SJCRH30 (cell line): ENCODE data around the gene ELMO1. TPM values are rescaled to one million over a fixed set of nuclear protein-coding genes. Genes with fewer than 3 reads are reported as not detected.
A peak's percentile ranks its signal among the peaks of the same experiment; 100 is the strongest.

Experiments used
- DNase-seq, 2 experiments: peaks; one replicate each; pipeline ENCODE4 v3.0.0-alpha.2; 2015 to 2020
- H3K27ac ChIP-seq: fragments of 250-450 bp; sonication (Bioruptor Pico); 2 replicates; pipeline ENCODE4 v1.5.1; 2020; ENCODE audit warnings: mild to moderate bottlenecking, moderate library complexity
- H3K27me3 ChIP-seq: fragments of 250-450 bp; sonication (Bioruptor Pico); 2 replicates; pipeline ENCODE4 v1.5.1; 2020; ENCODE audit warnings: mild to moderate bottlenecking, moderate library complexity
- H3K36me3 ChIP-seq: fragments of 250-450 bp; sonication (Bioruptor Pico); 2 replicates; pipeline ENCODE4 v1.5.1; 2020; ENCODE audit warnings: mild to moderate bottlenecking, moderate library complexity
- H3K4me1 ChIP-seq: fragments of 250-450 bp; sonication (Bioruptor Pico); 2 replicates; pipeline ENCODE4 v1.5.1; 2020; ENCODE audit warnings: mild to moderate bottlenecking, moderate library complexity
- H3K4me3 ChIP-seq: fragments of 250-450 bp; sonication (Bioruptor Pico); 2 replicates; pipeline ENCODE4 v1.5.1; 2020; ENCODE audit warnings: mild to moderate bottlenecking, moderate library complexity
- H3K9me3 ChIP-seq: fragments of 250-450 bp; sonication (Bioruptor Pico); replicated peaks from 2 replicates; pipeline ENCODE4 v1.5.1; 2020; ENCODE audit warnings: mild to moderate bottlenecking, moderate library complexity
- total RNA-seq: library from RNA; depleted of rRNA; stranded (reverse); fragments of >200 nt; shearing (Covaris generic); gene quantifications from 2 replicates; pipeline ENCODE4 v1.2.3, GENCODE V29; 2014

Gene ELMO1
- total RNA-seq, 1 experiment from 2014 or later, result 67.2 TPM

DNA sequence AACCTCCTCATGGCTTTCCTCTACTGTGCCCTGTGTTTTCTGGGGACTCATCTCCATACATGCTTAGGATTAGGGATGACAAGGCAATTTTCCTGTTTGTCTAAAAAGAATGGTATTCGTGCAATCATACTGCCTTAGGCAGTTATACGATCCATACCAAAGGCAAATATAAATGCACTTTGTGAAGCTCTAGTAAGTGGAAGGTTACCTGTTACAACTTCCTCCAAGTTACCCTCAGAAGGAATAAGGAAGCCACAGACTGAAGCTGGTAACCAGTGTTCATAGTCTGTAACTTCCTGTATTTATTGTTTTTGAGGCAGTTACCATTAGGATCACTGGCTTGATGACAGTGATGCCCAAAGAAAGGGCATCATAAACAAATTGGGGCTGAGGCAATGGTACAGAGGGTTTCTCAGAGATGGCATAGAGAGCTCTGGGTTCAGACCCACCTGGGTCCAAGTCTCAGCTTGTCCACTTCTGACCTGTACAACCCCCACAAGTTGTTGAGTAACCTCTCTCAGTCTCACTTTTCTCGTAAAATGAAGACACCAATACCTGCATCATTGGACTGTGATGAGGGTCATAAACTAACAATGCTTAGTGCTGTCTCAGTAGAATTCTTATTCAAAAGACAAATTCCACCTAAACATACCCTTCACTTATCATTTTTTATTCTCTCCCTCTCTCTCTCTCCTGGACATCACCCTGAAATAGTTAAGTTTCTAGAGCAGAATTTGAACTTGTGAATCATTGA is 138.2 kb downstream of the ELMO1 start:
- H3K27me3 ChIP-seq, result no peaks in the 10 kb centered on the region
- peaks cover 36% of the 10 kb centered on the region for H3K4me1 ChIP-seq
- H3K4me3 ChIP-seq, result no peak overlapping the region
- no peak for DNase-seq
- peak overlapping the region; percentile 75 for H3K27ac ChIP-seq
- H3K9me3 ChIP-seq, result no peaks in the 10 kb centered on the region
- peaks cover 28% of the 10 kb centered on the region for H3K36me3 ChIP-seq

DNA sequence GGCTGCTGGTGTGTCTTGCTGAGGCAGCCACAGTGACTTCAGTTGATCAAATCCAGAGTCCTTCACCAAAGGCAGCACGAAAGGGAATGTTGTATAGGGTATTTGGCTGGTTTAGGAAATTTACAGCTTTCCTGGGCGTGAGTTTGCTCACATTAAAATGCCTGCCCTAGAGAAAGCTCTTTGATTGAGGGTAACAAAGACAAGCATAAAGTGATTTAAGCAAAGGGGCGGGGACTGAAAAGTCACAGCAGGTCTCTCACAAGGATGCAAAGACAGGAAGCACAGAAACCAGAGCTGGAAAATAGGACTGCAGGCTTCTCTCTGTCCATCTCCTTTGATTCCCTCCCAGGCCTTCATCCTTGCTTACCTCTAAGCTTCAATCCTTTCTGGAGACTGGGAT is 139.2 kb downstream of the ELMO1 start:
- no peaks in the 10 kb centered on the region for H3K27me3 ChIP-seq
- no peak for DNase-seq

GRCh38 chr7:37304921-37305320 is 143.7 kb downstream of the ELMO1 start:
- Histone ChIP-seq H3K27me3 (no peaks in the 10 kb centered on the region), H3K4me3 (no peak overlapping the region), H3K36me3 (peaks cover 20% of the 10 kb centered on the region), H3K27ac (no peak overlapping the region), H3K4me1 (no peaks in the 10 kb centered on the region), H3K9me3 (0 out of 2 replicates have a peak, but pooled peaks cover 3% of the 10 kb centered on the region)
- no peak for DNase-seq

More for the DNA sequence above, 139.2 kb downstream of the ELMO1 start:
- Histone ChIP-seq H3K4me1 (peaks cover 35% of the 10 kb centered on the region), H3K4me3 (no peak overlapping the region), H3K36me3 (peaks cover 22% of the 10 kb centered on the region), H3K27ac (no peak overlapping the region), H3K9me3 (no peaks in the 10 kb centered on the region)

DNA sequence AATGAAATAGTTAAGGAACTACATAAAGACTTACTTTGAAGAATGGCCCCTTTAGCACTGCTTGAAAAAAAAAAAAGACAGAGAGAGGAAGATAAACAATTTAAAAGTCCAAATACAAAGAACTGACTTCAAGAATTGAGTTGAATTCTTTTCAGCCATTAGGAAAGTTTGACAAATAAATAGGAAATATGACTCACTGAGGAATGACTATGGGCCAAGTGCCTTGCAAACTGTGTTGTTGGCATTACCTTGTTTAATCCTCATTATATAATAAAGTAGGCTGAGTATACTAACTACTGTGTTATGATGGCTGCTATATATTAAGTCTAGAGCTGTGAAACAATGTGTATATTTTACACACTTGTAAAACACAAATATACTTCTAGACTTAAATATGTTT is 151.1 kb downstream of the ELMO1 start:
- H3K36me3 ChIP-seq, result peaks cover 5% of the 10 kb centered on the region; the same call in 1 of the 2 replicates
- H3K9me3 ChIP-seq, result 0 out of 2 replicates have a peak, but pooled peaks cover 3% of the 10 kb centered on the region
- no peak overlapping the region for H3K27ac ChIP-seq
- H3K4me3 ChIP-seq, result no peak overlapping the region
- DNase-seq, result no peak
- H3K4me1 ChIP-seq, result no peaks in the 10 kb centered on the region
- H3K27me3 ChIP-seq, result no peaks in the 10 kb centered on the region

DNA sequence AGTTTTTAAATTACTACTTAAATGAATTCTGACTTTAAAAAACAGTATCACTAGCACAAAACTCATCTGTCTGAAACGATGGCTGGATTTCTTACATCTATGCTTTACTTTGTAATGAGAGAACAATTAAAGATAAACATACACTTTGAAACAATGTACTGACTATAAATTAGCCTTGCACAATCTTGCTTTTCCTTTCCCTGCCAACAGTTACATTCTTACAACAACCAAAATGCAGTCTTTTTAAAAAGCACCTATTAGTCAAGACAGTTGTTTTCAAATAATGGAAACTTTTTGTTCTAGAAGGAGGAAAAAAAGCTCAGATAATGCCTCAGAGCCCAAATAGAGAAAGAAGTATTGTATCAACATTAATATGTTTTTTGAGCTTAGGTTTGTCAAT is 153.3 kb downstream of the ELMO1 start:
- Histone ChIP-seq H3K36me3 (no peaks in the 10 kb centered on the region; the same call in 1 of the 2 replicates), H3K27me3 (no peaks in the 10 kb centered on the region), H3K4me3 (no peak overlapping the region), H3K9me3 (no peaks in the 10 kb centered on the region), H3K27ac (no peak overlapping the region), H3K4me1 (peaks cover 9% of the 10 kb centered on the region)
- DNase-seq, result no peak

GRCh38 chr7:37290731-37291130 is 157.9 kb downstream of the ELMO1 start:
- DNase-seq, result no peak

GRCh38 chr7:37289781-37290180 is 158.9 kb downstream of the ELMO1 start:
- Histone ChIP-seq H3K4me3 (no peak overlapping the region), H3K4me1 (peaks cover 56% of the 10 kb centered on the region), H3K9me3 (no peaks in the 10 kb centered on the region), H3K27me3 (no peaks in the 10 kb centered on the region), H3K27ac (peak overlapping the region; percentile 61), H3K36me3 (no peaks in the 10 kb centered on the region)
- DNase-seq, result peak; percentile 73 to 87

More at GRCh38 chr7:37290731-37291130, 157.9 kb downstream of the ELMO1 start:
- peak overlapping the region; percentile 61; the same call in 1 of the 2 replicates for H3K27ac ChIP-seq
- peaks cover 47% of the 10 kb centered on the region for H3K4me1 ChIP-seq
- H3K27me3 ChIP-seq, result no peaks in the 10 kb centered on the region
- H3K36me3 ChIP-seq, result no peaks in the 10 kb centered on the region
- H3K9me3 ChIP-seq, result no peaks in the 10 kb centered on the region
- H3K4me3 ChIP-seq, result no peak overlapping the region

- peak overlapping the region; percentile 61 for H3K27ac ChIP-seq
- H3K9me3 ChIP-seq, result no peaks in the 10 kb centered on the region
- H3K4me3 ChIP-seq, result no peak overlapping the region
- no peaks in the 10 kb centered on the region for H3K27me3 ChIP-seq
- H3K36me3 ChIP-seq, result no peaks in the 10 kb centered on the region
- peaks cover 57% of the 10 kb centered on the region for H3K4me1 ChIP-seq
- peak; percentile 86 to 98 for DNase-seq
Observed at GRCh38 chr7:37289367-37289766, 159.3 kb downstream of the ELMO1 start.

DNA sequence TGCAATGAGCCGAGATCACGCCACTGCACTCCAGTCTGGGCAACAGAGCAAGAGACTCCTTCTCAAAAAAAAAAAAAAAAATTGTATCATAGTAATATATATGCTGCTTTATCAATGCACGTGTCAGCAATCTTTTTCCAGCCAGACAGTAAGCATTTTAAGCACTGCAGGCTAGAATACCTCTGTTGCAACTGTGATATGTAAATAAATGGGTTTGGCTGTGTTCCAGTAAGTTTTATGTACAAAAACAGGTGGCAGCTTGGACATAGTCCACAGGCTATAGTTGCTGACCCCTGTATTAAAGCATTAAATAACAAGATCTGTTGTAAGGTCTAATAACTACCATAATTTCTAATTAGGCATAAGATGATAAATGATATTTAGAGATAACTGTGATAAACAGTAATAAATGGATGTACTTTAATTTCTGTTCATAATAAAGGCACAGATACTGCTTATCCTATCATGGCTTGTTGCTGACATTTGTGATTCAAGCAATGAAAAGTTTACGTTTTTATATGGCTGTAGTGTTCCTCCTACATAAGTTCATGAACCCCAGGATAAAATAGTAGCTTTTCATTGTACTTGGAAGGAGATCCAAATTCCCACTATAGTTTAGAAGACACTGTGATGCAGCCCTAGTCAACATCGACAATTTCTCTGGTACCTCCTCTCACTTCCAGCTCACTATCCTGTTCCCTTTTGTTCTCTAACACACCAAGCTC is 161.4 kb downstream of the ELMO1 start:
- Histone ChIP-seq H3K27ac (peak overlapping the region; percentile 58), H3K9me3 (no peaks in the 10 kb centered on the region), H3K4me3 (no peak overlapping the region), H3K4me1 (peaks cover 68% of the 10 kb centered on the region), H3K36me3 (no peaks in the 10 kb centered on the region), H3K27me3 (no peaks in the 10 kb centered on the region)
- DNase-seq, result peak; percentile 56 to 92

GRCh38 chr7:37286454-37286832 is 162.2 kb downstream of the ELMO1 start:
- no peaks in the 10 kb centered on the region for H3K27me3 ChIP-seq
- no peaks in the 10 kb centered on the region for H3K9me3 ChIP-seq
- DNase-seq, result peak in 1 of 2 experiments; percentile 17

DNA sequence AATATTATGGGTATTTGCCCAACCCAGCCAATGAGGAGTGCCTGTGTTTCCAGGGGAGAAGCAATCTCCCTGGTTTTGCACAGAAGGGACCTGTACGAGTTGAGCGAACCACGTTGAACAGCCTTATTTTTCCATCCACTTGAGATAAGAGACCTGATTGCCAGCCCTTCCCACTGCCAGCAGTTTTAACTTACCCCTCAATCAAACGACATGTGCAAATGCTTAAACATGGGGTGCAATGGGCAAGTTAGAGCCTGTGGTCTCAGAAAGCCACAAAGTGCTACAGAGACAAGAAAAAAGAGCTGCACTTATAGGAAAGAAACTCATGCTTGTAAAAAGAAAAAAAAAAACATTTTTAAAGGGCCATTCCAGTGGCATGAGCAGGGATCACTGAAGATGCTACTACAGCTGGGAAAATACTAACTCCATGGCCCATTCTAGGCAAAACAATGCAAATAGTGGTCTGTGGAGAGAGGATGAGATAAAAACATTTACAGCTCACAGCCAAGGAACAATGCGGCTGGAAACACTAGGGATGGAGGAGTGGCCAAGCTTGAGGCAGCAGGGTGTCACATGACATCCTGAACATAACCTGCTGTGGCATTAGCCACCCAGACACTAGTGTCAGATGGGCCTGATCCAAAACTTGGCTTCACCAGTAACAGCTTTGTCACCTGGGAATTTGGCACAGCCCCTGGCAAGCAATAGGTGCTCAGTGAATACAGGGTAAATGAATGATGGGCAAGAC is 162.8 kb downstream of the ELMO1 start:
- H3K27me3 ChIP-seq, result no peaks in the 10 kb centered on the region
- no peak overlapping the region for H3K4me3 ChIP-seq
- H3K4me1 ChIP-seq, result peaks cover 64% of the 10 kb centered on the region
- DNase-seq, result peak; percentile 17 to 53
- no peaks in the 10 kb centered on the region; the same call in 1 of the 2 replicates for H3K36me3 ChIP-seq
- peak overlapping the region; percentile 58; the same call in 1 of the 2 replicates for H3K27ac ChIP-seq
- no peaks in the 10 kb centered on the region for H3K9me3 ChIP-seq

More at GRCh38 chr7:37286454-37286832, 162.2 kb downstream of the ELMO1 start:
- Histone ChIP-seq H3K36me3 (no peaks in the 10 kb centered on the region), H3K4me3 (no peak overlapping the region), H3K27ac (peak overlapping the region; percentile 58), H3K4me1 (peaks cover 68% of the 10 kb centered on the region)

DNA sequence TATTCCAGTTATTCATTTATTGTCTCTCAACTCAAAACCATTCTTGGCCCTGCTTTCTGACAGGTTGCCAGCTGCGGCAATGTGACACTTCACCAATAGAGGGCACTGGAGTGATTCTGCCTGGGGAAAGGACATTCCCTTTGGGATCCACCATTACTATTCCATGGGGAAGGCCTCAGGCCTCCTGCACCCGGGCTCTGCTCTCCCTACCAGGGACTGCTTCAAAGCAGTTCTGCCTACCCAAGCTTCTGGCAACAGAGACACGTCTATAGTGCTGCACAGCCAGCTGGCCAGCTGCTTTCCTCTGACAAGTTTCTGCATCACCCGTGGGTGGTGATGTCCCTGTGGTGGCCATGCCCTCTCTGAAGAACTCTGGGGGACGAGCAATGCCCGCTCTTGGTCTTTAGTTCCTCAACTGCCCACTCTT is 163.8 kb downstream of the ELMO1 start:
- H3K27me3 ChIP-seq, result no peaks in the 10 kb centered on the region
- H3K27ac ChIP-seq, result no peak overlapping the region
- peaks cover 53% of the 10 kb centered on the region for H3K4me1 ChIP-seq
- H3K36me3 ChIP-seq, result no peaks in the 10 kb centered on the region; the same call in 1 of the 2 replicates
- DNase-seq, result peak; percentile 59 to 88
- no peaks in the 10 kb centered on the region for H3K9me3 ChIP-seq
- H3K4me3 ChIP-seq, result no peak overlapping the region

- DNase-seq, result peak in 1 of 2 experiments; percentile 15
- H3K9me3 ChIP-seq, result no peaks in the 10 kb centered on the region
Observed at GRCh38 chr7:37284285-37284684, 164.4 kb downstream of the ELMO1 start.

DNA sequence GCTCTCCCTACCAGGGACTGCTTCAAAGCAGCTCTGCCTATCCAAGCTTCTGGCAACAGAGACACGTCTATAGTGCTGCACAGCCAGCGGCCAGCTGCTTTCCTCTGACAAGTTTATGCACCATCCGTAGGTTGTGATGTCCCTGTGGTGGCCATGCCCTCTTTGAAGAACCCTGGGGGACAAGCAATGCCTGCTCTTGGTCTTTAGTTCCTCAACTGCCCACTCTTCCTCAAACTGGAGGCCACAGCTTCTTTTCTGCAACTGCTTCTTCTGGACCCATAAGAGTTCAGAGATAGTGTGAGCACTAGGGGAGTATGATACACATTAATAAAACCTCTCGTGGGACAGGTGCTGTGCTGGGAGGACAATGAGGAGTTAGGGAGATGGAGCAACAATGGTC is 164.9 kb downstream of the ELMO1 start:
- Histone ChIP-seq H3K9me3 (no peaks in the 10 kb centered on the region), H3K36me3 (peaks cover 1% of the 10 kb centered on the region; the same call in 1 of the 2 replicates), H3K4me1 (peaks cover 46% of the 10 kb centered on the region), H3K27me3 (no peaks in the 10 kb centered on the region), H3K27ac (no peak overlapping the region), H3K4me3 (no peak overlapping the region)
- no peak for DNase-seq

More at GRCh38 chr7:37284285-37284684, 164.4 kb downstream of the ELMO1 start:
- H3K27ac ChIP-seq, result no peak overlapping the region
- no peak overlapping the region for H3K4me3 ChIP-seq
- no peaks in the 10 kb centered on the region for H3K27me3 ChIP-seq
- H3K36me3 ChIP-seq, result no peaks in the 10 kb centered on the region; the same call in 1 of the 2 replicates
- H3K4me1 ChIP-seq, result peaks cover 50% of the 10 kb centered on the region
